ENCODE results near the gene PRSS53.
"Not testable (repeated sequence)": the region's sequence is repeated elsewhere in the genome, so short reads cannot be mapped to it uniquely, and the experiment has no call there.

Gene PRSS53

GRCh38 chr16:31088459-31089183 is at the start of gene PRSS53:
TSS of gene PRSS53 (minus strand) at chr16:31088943. CDS start at chr16:31088809, 134 bp downstream.
- DNase-seq (ENCODE audit: low read depth in 2 of 2) = no peak

DNA sequence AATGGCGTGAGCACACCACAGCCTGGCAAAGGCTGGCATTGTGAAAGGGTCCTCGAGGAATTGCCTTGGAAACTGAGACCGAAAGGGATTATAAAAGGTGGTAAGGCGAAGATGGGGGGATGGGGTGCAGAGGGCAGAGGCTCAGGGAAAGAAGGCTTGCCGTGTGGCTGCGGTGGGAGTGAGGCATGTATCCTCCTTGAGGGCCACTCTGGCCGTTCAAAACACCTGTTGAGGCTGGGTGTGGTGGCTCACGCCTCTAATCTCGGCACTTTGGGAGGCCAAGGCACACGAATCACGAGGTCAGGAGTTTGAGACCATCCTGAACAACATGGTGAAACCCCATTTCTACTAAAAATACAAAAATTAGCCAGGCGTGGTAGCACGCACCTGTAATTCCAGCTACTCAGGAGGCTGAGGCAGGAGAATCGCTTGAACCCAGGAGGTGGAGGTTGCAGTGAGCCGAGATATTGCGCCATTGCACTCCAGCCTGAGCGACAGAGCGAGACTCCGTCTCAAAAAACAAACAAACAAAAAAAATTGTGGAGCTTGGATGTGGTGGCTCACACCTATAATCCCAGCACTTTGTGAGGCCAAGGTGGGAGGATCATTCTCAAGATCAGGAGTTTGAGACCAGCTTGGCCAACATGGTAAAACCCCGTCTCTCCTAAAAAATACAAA is 48.2 kb upstream of the PRSS53 start:
- DNase-seq (ENCODE audit: low read depth in 2 of 2) = not testable (repeated sequence)

DNA sequence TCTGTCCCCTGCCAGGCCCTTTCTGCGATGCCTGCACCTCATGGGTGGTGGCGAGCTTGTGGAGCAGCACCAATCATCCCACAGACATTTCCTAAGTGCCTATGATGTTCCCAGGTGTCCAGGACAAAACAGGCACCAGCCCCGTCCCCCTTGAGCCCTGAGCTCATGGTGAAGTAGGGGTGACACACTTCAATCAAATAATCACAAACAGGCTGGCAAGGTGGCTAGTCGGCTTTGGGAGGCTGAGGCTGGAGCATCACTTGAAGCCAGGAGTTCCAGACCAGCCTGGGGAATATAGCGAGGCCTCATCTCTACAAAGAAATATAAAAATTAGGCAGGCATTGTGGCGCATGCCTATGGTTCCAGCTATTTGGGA is 47.5 kb upstream of the PRSS53 start:
- DNase-seq (ENCODE audit: low read depth in 2 of 2) = no peak

DNA sequence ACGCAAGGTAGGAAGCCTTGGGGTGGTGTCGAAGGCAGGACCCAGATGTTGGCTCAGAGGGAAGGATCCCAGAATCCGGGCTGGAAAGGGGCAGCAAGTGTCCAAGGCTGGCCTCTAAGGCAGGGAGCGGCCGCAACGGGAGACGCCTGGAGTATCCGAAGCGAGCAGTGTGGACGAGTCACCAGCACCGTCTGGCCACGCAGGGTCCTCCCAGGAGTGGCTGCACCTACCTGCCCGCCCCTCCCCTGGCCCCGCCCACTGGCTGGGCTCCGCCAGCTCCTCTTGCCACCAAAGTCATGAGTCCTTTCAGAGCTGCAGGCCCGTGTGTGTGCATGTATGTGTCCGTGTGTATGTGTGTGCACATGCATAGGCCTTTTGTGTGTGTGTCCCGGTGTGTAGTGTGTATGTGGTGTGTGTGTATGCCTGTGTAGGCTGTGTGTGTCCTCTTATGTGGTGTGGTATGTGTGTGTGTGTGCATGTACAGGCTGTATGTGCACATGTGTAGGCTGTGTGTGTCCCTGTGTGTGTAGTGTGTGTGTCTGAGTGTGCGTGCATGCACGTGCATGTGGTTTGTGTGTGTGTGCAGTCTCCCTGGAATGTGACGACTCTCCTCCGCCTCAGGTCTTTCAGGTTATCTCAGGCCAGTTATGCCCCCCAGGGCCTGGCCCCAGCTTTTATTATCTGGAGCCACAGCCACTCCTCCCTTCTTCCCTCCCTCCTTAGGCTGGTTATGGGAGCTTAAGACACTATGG is 47.0 kb upstream of the PRSS53 start, which contains the start of gene PRSS8:
Gene PRSS8, minus strand, starts transcription at position 193 of the 752 bp plus-strand sequence. CDS start 229 bp downstream, outside the sequence.
- no peak for DNase-seq (ENCODE audit: low read depth in 2 of 2)

GRCh38 chr16:31134625-31135534 is 46.1 kb upstream of the PRSS53 start:
- no peak for DNase-seq (ENCODE audit: low read depth in 2 of 2)

- no peak for DNase-seq (ENCODE audit: low read depth in 2 of 2)
Observed at GRCh38 chr16:31134091-31134571, 45.4 kb upstream of the PRSS53 start.

DNA sequence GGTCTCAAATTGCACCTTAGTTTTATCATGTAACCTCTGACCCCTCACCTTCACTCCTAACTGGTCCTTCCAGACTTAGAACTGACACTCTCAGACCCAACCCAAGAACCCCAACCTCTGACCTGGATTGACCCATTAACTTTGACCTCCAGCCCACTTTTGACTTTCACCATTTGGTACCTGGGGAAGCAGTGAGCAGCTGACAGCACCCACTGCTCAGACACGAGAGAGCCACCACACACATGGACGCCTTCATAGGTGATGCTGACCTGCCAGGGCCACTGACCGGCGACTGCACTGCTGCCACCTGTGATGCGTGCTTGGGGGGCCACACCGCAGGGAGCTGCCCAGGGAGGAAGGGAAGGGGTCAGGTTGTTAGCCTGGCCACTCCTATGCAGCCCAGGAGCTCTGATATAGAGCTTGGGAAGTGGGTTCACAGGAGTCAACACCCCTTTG is 44.3 kb upstream of the PRSS53 start:
- no peak for DNase-seq (ENCODE audit: low read depth in 2 of 2)

DNA sequence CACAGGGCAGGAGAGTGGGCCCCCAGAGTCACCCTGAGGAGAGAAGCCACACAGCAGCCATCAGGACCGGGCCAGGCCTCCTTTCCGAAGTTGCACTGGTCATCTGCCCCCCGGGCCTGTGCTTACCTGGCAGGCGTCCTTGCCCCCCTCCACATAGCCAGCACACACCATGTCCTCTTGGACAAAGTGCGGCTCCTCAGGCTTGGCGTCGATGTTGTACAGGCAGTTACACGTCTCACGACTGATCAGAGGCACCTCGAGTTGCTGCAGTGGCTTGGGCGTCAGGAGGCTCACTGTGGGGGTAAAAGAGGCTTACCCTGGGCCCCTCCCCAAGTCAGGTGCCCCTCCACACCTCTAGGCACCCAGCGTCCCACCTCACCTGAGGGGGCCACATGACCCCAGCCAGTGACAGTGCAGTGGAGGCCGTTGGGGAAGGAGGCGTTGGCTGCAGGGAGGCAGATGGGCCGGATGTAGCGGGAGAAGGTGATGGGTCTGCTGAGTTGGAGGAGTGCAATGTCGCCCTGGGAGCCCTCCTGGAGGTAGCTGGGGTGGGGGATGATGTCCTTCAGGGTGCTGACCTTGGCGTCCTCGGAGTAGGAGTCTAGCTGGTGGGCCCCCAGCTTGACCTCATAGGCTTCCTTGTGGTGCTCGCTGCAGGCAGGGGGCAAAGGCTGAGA is 43.7 kb upstream of the PRSS53 start:
- DNase-seq (ENCODE audit: low read depth in 2 of 2) = no peak

DNA sequence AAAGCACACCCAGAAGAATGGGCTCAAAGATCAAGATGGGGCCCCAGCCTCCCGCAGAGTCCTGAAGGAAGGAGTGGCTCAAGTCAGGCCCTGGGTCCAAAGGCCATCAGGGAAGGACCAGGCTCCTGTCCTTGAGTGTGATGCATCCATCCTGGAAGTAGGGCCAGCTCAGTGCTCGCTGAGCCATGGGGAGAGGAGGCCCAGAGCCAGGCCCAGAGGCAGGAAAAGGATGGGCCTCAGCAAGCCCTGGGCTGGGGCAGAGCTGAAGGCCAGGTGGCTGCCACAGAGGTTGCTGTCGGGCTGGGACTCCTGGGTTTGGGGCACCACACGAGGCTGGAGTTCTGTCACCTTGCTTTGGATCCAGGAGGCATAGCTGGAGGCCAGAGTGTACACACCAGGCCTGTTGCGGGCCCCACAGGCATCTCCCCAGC is 43.1 kb upstream of the PRSS53 start:
- no peak for DNase-seq (ENCODE audit: low read depth in 2 of 2)

DNA sequence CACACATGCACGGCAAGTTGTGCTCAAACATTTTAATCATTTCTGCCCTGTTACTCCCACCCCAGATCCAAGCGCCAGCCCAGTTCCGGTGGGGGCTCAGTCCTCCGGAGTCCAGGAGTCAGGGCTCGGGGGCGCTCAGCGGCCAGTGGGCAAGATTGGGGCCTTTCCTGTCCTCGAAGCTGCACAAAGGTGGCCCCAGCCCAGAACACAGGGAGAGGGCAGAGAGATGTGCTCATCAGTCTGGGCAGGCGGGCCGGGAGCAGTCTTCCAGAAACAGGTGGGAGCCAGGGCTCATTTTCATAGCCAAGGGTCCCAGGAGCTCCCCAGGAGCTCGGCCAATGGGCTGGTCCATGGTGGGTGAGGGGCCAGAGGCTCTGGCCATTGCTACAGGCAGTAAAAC is 42.7 kb upstream of the PRSS53 start:
- DNase-seq (ENCODE audit: low read depth in 2 of 2) = no peak

DNA sequence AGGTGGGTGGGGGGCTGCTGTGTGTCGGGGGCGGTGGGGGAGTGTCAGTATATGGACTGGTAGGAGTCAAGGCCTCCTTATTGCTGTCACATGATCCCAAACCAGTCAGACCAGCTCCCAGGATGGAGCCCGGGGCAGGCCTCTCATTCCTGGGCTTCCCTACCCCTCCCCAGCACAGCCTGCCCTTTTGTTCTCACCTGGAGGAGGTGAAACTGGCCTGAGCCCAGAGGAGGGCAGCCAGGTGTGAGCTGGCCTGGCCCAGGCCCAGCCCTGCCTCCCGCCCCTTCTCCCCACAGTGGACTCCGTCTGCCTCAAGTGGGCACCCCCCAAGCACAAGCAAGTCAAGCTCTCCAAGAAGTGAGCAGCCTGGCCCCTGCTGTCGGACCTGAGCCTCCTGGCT is 42.2 kb upstream of the PRSS53 start:
- DNase-seq (ENCODE audit: low read depth in 2 of 2) = no peak

GRCh38 chr16:31130336-31130891 is 41.7 kb upstream of the PRSS53 start:
- no peak for DNase-seq (ENCODE audit: low read depth in 2 of 2)

DNA sequence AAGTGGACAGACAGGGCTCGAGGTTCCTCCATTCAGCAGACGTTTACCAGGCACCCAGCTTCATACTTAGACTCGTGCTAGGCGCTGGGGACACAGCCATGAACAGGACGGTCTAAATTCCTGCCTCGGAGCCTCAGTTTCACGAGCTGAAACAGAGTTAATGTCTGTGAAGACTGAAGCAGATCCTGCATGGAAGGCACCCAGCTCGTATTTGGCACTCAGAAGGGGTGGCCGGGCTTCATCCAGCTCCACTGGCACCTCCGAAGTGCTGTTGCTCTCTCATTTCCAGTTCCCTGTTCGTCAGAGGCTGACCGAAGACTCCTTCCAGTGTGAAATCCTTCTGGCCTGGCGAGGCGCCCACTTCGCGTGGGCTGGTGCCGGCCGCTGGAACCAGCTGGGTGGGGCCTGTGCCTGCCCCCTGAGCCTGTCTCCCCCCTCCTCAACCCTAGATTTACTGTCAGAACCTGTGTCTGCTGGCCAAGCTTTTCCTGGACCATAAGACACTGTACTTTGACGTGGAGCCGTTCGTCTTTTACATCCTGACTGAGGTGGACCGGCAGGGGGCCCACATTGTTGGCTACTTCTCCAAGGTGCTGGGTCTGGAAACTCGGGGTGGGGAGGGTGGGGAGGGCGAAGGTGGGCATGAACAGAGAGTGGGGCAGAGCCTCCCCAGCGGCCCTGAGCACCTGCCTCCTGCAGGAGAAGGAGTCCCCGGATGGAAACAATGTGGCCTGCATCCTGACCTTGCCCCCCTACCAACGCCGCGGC is 41.0 kb upstream of the PRSS53 start:
- DNase-seq (ENCODE audit: low read depth in 2 of 2) = no peak

DNA sequence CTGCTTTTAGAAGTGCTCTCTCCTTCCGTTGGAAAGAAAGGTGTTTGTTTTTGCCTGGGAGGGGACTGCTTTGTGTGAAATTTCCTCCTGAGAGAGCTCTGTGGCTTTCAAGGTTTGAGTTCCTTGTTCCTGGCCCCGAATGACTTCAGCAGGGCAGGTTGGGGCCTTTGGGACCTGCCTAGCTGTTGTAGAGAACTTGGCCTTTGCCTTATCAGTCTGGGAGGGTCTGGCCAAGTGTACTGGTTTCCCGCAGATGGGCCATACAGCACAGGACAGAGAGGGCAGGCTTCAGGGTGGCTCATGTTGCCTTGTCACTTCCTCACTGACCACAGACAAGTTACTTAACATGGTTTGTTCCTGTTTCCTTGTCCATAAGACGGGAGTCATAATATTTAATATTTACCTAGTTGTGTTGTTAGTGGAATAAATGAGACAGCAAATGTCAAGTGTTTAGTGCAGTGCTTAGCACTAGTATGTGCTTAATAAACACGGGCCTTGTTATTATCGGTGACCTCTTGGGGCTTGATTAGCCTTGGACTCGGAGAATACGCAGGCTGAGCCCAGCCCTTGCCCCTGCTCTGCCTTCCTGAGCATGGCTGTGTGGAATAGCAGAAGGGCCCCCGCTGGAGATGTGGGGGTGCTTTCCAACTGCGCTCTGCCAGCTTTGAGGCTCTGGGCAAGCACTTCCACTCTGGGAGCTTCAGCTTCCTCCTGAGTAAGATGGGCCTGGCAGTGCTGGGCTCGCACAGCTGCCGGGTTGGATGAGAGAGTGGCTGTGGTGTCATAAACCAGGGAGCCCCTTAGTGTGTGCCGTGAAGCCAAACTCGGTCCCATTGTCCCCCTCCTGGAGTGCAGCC is 40.2 kb upstream of the PRSS53 start:
- no peak for DNase-seq (ENCODE audit: low read depth in 2 of 2)

DNA sequence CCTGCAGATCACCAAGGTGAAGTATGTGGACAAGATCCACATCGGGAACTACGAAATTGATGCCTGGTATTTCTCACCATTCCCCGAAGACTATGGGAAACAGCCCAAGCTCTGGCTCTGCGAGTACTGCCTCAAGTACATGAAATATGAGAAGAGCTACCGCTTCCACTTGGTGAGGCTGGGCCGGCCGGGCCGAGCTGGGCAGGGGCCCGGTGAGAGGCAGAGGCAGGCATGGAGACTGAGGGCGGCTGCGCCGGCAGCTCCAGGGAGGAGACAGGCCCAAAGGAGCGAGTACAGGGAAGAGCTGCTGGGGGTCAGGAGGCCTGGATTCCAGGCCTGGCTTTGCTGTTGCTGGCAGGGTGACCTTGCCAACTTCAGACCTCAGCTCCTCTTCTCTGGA is 38.4 kb upstream of the PRSS53 start:
- DNase-seq (ENCODE audit: low read depth in 2 of 2) = no peak

DNA sequence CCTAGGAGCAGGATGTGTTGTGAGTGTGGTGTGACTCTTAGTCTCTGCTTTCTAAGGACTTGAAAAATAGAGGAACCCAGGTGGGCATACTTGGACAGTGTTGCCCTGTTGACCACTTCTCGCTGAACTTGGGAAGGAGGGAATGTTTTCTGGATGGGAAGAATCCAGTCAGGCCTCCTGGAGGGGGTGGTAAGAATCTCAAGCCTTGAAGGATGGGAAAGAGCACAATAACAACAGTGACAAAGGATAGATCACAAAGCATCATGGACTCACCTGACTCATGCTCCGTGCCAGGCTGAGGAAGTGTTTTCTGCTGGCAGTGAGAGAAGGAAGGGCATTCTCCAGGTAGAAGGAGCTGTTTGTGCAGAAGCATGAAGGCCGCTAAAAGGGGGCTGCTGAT is 37.1 kb upstream of the PRSS53 start:
- no peak for DNase-seq (ENCODE audit: low read depth in 2 of 2)

GRCh38 chr16:31120129-31120528 is 31.4 kb upstream of the PRSS53 start:
- DNase-seq (ENCODE audit: low read depth in 2 of 2) = no peak
